HFFc6 (cell line): Measurements from ENCODE around the gene CCR2. TPM values are rescaled to one million over a fixed set of nuclear protein-coding genes. Genes with fewer than 3 reads are reported as not detected.

ENCODE experiments used
- DNase-seq: peaks from one replicate; pipeline ENCODE4 v3.0.0-alpha.2; 2018
- H3K27ac Mint-ChIP-seq: 2 replicates; pipeline ENCODE4 v1.8.0; 2020; ENCODE audit warnings: mild to moderate bottlenecking, mixed read lengths
- H3K27me3 Mint-ChIP-seq: 2 replicates; pipeline ENCODE4 v1.8.0; 2021; ENCODE audit warnings: mild to moderate bottlenecking, moderate library complexity, mixed read lengths; ENCODE audit not compliant: insufficient read depth
- H3K36me3 Mint-ChIP-seq: 2 replicates; pipeline ENCODE4 v1.8.0; 2021; ENCODE audit warnings: low read depth, mixed read lengths
- H3K4me1 Mint-ChIP-seq: 2 replicates; pipeline ENCODE4 v1.8.0; 2020; ENCODE audit warnings: low read depth, mixed read lengths
- H3K4me3 Mint-ChIP-seq: 2 replicates; pipeline ENCODE4 v1.8.0; 2020; ENCODE audit warnings: mild to moderate bottlenecking, moderate library complexity, mixed read lengths
- H3K9me3 Mint-ChIP-seq: 2 replicates; pipeline ENCODE4 v1.8.0; 2020; ENCODE audit warnings: mild to moderate bottlenecking, mixed read lengths
- long read RNA-seq: library from polyadenylated mRNA; unstranded; transcript quantifications from one replicate; pipeline ENCODE4 v2.0.0, GENCODE V29; 2019
- total RNA-seq, 6 experiments: library from RNA; stranded (reverse); fragmentation: NEBNext Ultra II Directional; extraction: Animal tissue kit (Norgen Biotek cat#: 25700); gene quantifications; 2 replicates in 1 of 6; 3 replicates in 5 of 6; pipeline ENCODE4 v1.2.3, GENCODE V29; 2021
- TF ChIP-seq, protein P1 (sequence below): fragments of 200-600 bp; sonication (generic); IDR thresholded peaks from 2 replicates; pipeline ENCODE4 v1.5.0; 2021; ENCODE audit warnings: antibody characterized with exemption, mild to moderate bottlenecking

CCR2 gene
- total RNA-seq, result not detected
- long read RNA-seq, result 0 reads

DNA sequence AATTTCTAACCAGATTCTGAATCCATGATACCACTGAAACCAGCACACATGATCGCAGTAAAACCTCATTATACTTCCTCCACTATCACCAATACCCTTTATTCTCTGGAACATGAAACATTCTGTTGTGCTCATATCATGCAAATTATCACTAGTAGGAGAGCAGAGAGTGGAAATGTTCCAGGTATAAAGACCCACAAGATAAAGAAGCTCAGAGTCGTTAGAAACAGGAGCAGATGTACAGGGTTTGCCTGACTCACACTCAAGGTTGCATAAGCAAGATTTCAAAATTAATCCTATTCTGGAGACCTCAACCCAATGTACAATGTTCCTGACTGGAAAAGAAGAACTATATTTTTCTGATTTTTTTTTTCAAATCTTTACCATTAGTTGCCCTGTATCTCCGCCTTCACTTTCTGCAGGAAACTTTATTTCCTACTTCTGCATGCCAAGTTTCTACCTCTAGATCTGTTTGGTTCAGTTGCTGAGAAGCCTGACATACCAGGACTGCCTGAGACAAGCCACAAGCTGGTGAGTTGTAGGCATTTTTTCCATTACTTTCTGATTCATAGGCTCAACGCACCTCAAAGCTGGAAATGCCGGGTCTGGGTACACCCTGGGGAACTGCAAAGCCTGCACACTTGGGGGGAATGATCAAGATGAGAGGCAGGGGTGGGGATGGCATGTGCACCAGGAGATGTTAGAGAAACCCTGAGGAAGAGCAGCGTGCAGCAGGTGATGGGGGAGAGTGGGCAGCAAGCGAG, at the start of gene CCR2:
Gene CCR2 (plus strand): TSS at position 465 of the 764 bp plus-strand sequence. CDS start 3,417 bp downstream, outside the sequence.
- Mint-ChIP-seq H3K27me3 (peaks cover 42% of the 10 kb centered on the region), H3K4me3 (no peak within 1 kb of the TSS)
- no peak for DNase-seq

DNA sequence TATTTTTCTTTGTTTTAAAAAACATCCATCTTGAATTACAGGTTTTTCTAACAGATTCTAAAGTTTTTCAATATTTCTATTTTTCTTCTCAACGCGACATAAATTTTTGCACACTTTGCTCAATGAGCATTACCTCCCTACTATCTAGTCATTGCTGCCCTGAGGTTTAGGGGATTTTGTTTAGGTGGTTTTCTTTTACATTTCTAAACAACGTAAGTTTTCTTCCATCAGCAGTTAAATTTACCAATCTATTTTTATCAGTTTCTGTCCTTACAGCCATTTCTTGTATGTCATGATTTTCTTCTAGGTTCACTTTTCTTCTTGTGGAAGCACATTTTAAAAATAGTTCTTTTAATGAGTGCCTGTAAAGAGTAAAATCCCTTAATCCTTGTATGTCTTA, 49.2 kb upstream of the CCR2 start:
- peaks cover 21% of the 10 kb centered on the region for H3K27me3 Mint-ChIP-seq
- no peaks in the 10 kb centered on the region for H3K9me3 Mint-ChIP-seq
- H3K27ac Mint-ChIP-seq, result no peak overlapping the region
- no peaks in the 10 kb centered on the region for H3K36me3 Mint-ChIP-seq
- TF ChIP-seq, protein P1, sequence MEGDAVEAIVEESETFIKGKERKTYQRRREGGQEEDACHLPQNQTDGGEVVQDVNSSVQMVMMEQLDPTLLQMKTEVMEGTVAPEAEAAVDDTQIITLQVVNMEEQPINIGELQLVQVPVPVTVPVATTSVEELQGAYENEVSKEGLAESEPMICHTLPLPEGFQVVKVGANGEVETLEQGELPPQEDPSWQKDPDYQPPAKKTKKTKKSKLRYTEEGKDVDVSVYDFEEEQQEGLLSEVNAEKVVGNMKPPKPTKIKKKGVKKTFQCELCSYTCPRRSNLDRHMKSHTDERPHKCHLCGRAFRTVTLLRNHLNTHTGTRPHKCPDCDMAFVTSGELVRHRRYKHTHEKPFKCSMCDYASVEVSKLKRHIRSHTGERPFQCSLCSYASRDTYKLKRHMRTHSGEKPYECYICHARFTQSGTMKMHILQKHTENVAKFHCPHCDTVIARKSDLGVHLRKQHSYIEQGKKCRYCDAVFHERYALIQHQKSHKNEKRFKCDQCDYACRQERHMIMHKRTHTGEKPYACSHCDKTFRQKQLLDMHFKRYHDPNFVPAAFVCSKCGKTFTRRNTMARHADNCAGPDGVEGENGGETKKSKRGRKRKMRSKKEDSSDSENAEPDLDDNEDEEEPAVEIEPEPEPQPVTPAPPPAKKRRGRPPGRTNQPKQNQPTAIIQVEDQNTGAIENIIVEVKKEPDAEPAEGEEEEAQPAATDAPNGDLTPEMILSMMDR, result no peak
- no peak overlapping the region for H3K4me3 Mint-ChIP-seq
- no peaks in the 10 kb centered on the region for H3K4me1 Mint-ChIP-seq
- no peak for DNase-seq

More for the DNA sequence above, at the start of gene CCR2:
- no peak within 1 kb of the TSS for H3K27ac Mint-ChIP-seq
- TF ChIP-seq, protein P1, result no peak
- no peaks in the 10 kb centered on the region for H3K9me3 Mint-ChIP-seq
- H3K4me1 Mint-ChIP-seq, result no peaks in the 10 kb centered on the region
- no peaks in the 10 kb centered on the region for H3K36me3 Mint-ChIP-seq

DNA sequence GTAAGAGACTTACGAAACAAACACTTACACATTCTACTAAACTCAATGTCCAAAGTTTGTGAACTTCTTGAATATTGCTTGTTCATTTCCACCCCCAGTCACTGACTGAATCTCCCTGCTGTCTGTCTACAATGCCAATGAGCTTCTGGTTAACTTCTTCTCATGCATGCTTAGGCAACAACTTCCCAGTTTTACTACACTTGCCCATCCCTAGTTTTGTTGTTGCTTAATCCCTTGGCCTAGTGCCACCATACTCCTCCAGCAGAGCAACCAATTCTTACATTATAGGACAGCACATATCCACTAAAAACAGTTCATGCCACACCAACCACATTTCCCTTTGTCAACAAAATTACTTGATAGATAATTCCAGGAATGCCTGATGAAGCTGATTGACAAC, 40.9 kb upstream of the CCR2 start:
- Mint-ChIP-seq H3K36me3 (no peaks in the 10 kb centered on the region), H3K4me1 (no peaks in the 10 kb centered on the region), H3K9me3 (peaks cover 5% of the 10 kb centered on the region; the same call in 1 of the 2 replicates), H3K4me3 (no peak overlapping the region), H3K27me3 (peaks cover 19% of the 10 kb centered on the region), H3K27ac (no peak overlapping the region)
- DNase-seq, result no peak
- TF ChIP-seq, protein P1, result no peak

DNA sequence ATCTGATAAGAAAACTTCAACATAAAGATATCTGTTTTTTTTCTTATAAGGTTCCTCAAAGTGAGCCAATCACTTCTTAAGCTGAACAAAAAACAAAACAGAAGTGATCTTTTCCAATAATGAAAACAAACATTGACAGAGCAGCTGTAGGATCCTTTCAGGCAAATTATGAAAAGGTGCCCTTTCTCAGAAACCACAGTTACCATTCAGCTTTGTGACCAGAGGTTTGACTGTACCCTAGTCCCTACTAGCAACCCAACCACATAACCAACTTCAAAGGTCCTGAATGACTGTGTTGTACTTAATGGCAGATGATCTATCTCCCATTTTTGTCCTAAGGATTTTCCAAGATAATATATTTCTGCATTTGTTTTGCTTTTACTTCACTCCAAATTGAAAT, 39.4 kb upstream of the CCR2 start:
- no peak for DNase-seq
- TF ChIP-seq, protein P1, result no peak
- H3K9me3 Mint-ChIP-seq, result peaks cover 5% of the 10 kb centered on the region; the same call in 1 of the 2 replicates
- H3K27ac Mint-ChIP-seq, result no peak overlapping the region
- no peaks in the 10 kb centered on the region for H3K4me1 Mint-ChIP-seq
- no peak overlapping the region for H3K4me3 Mint-ChIP-seq
- peaks cover 22% of the 10 kb centered on the region for H3K27me3 Mint-ChIP-seq
- H3K36me3 Mint-ChIP-seq, result no peaks in the 10 kb centered on the region

DNA sequence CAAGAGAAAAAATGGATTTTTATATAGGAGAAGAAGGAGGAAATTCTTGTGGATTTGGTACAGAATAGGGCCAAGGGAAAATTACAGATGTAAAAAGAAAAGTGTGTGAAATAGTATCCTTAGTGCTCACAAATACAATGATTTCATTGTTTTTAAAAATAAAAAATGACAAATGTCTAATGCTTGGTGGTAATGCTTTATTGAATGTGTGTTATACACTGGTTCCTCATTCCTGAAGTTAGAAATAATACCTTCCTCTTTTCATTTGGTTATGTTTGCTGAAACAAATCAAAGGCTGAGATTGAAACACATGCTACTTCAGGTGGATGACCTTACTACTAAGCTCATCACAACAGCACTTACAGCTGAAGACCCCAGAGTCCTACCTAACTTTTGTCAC, 37.7 kb upstream of the CCR2 start:
- no peak overlapping the region for H3K27ac Mint-ChIP-seq
- H3K36me3 Mint-ChIP-seq, result no peaks in the 10 kb centered on the region
- H3K4me1 Mint-ChIP-seq, result no peaks in the 10 kb centered on the region
- peaks cover 5% of the 10 kb centered on the region; the same call in 1 of the 2 replicates for H3K9me3 Mint-ChIP-seq
- no peak for DNase-seq
- peaks cover 20% of the 10 kb centered on the region for H3K27me3 Mint-ChIP-seq
- H3K4me3 Mint-ChIP-seq, result no peak overlapping the region
- TF ChIP-seq, protein P1, result no peak
